Measurements from ENCODE around the gene TMCO6. TPM values are rescaled to one million over a fixed set of nuclear protein-coding genes. Genes with fewer than 3 reads are reported as not detected.
"Not testable (repeated sequence)": the region's sequence is repeated elsewhere in the genome, so short reads cannot be mapped to it uniquely, and the experiment has no call there.

TMCO6 gene
- total RNA-seq, 1 donor from 2014 or later = 25.2 TPM

- H3K4me3 Mint-ChIP-seq = peak overlapping the region; percentile 75
- no peak for TF ChIP-seq CTCF (conservative IDR thresholded peaks at IDR 0.05)
- H3K36me3 Mint-ChIP-seq (ENCODE audit: low read depth) = peaks cover 6% of the 10 kb centered on the region
- H3K27me3 Mint-ChIP-seq (ENCODE audit: low read depth) = no peaks in the 10 kb centered on the region
- DNase-seq (ENCODE audit: low read depth, low spot score) = no peak
- peaks cover 4% of the 10 kb centered on the region for H3K9me3 Mint-ChIP-seq
- H3K27ac Mint-ChIP-seq (ENCODE audit: unreplicated experiment) = no peak overlapping the region
- H3K4me1 Mint-ChIP-seq = peaks cover 43% of the 10 kb centered on the region
Measured at GRCh38 chr5:140642718-140643117, 3.5 kb downstream of the TMCO6 start.

DNA sequence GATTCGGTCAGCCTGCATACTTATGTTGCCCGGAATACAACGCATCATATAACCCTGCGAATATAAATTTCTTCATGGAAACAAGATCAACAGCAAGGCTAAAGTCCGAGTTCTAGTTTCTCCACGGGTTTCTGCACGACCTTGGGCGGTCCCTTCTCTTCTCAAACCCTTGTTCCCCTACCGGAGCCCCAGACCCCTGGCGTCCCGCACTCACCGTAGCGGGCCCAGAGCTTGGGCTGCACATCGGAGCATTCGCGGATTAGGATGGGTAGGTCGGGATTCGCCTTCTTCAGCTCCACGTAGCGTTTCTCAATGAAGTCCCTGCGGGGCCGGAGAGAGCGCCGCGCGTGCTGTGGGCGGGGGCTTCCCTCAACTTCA, 7.8 kb downstream of the TMCO6 start:
- H3K27ac Mint-ChIP-seq (ENCODE audit: unreplicated experiment) = no peak overlapping the region
- peaks cover 10% of the 10 kb centered on the region for H3K36me3 Mint-ChIP-seq (ENCODE audit: low read depth)
- no peak for TF ChIP-seq CTCF (conservative IDR thresholded peaks at IDR 0.05)
- H3K4me3 Mint-ChIP-seq = peak overlapping the region; percentile 92
- H3K9me3 Mint-ChIP-seq = no peaks in the 10 kb centered on the region
- peaks cover 27% of the 10 kb centered on the region for H3K4me1 Mint-ChIP-seq
- no peak for DNase-seq (ENCODE audit: low read depth, low spot score)
- no peaks in the 10 kb centered on the region for H3K27me3 Mint-ChIP-seq (ENCODE audit: low read depth)

DNA sequence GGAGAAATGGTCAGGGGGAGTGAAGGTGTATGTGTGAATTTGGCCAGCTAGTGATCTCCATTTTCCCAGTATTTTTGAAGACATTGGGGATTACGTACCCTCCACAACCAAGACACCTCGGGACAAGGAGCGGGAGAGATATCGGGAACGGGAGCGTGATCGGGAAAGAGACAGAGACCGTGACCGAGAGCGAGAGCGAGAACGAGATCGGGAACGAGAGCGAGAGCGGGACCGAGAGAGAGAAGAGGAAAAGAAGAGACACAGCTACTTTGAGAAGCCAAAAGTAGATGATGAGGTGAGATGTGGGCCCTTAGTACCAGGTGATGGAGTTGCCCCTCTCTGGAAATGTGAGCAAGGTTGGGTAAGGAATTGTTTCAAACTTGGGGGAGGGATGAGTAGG, 19.6 kb downstream of the TMCO6 start:
- Mint-ChIP-seq H3K27ac (ENCODE audit: unreplicated experiment) (no peak overlapping the region), H3K27me3 (ENCODE audit: low read depth) (no peaks in the 10 kb centered on the region), H3K4me1 (peaks cover 3% of the 10 kb centered on the region), H3K36me3 (ENCODE audit: low read depth) (peaks cover 23% of the 10 kb centered on the region), H3K9me3 (no peaks in the 10 kb centered on the region), H3K4me3 (no peak overlapping the region)
- TF ChIP-seq CTCF (conservative IDR thresholded peaks at IDR 0.05) = no peak
- DNase-seq (ENCODE audit: low read depth, low spot score) = no peak

GRCh38 chr5:140660371-140660770, 21.1 kb downstream of the TMCO6 start:
- H3K27me3 Mint-ChIP-seq (ENCODE audit: low read depth) = not testable (repeated sequence)
- H3K36me3 Mint-ChIP-seq (ENCODE audit: low read depth) = peaks cover 18% of the 10 kb centered on the region

DNA sequence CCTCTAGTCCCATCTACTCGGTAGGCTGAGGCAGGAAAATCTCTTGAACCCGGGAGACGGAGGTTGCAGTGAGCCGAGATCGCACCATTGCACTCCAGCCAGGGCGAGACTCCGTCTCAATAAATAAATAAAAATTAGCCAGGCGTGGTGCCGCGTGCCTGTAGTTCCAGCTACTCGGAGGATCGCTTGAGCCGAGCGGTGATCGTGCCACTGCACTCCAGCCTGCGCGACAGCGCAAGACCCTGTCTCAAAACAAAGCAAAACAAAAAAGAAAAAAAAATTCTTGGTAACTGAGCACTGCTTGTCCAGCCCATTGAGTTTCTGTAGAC, 24.7 kb downstream of the TMCO6 start:
- H3K36me3 Mint-ChIP-seq (ENCODE audit: low read depth) = peaks cover 22% of the 10 kb centered on the region
- no peaks in the 10 kb centered on the region for H3K9me3 Mint-ChIP-seq
- no peak for DNase-seq (ENCODE audit: low read depth, low spot score)
- H3K27me3 Mint-ChIP-seq (ENCODE audit: low read depth) = no peaks in the 10 kb centered on the region
- H3K27ac Mint-ChIP-seq (ENCODE audit: unreplicated experiment) = no peak overlapping the region
- no peak for TF ChIP-seq CTCF (conservative IDR thresholded peaks at IDR 0.05)
- peak overlapping the region; percentile 95 for H3K4me3 Mint-ChIP-seq
- H3K4me1 Mint-ChIP-seq = peaks cover 28% of the 10 kb centered on the region

More at GRCh38 chr5:140660371-140660770, 21.1 kb downstream of the TMCO6 start:
- not testable (repeated sequence) for H3K4me3 Mint-ChIP-seq; DNase-seq (ENCODE audit: low read depth, low spot score); H3K9me3 Mint-ChIP-seq; H3K27ac Mint-ChIP-seq (ENCODE audit: unreplicated experiment)
- H3K4me1 Mint-ChIP-seq = peaks cover 14% of the 10 kb centered on the region

DNA sequence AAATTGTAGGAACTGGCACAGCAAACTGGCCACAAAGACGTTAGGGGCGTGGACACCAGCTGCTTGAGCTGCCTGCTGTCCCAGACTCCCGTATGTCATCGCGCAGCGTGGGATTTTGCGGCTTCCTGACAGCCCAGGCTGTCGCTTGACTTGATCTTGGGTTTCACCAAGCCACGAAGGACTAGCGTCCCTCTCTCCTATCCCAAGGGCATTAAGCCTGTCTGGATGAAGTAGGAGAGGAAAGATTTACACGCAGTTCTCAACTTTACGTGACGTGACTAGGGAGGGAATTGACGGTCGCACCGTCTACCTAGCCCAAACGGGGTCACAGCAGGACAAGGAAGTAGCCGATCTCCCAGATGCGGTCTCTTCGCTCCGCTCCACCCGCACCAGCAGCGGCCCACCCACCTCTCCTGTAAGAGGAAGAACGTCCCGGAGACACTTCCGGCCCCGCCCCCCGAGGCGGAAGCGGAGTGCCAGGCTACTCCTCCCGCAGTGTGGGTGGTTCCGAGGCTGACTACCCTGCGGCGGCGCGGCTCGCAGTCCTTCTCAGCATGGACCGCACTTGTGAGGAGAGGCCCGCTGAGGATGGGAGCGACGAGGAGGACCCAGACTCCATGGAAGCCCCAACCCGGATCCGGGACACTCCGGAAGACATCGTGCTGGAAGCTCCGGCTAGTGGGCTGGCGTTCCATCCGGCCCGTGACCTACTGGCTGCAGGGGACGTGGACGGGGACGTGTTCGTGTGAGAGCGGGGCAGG, 25.3 kb downstream of the TMCO6 start, which contains the start of gene WDR55:
WDR55 (plus strand) TSS at position 546 of the 761 bp plus-strand sequence; CDS start at position 555, 9 bp downstream.
- H3K27me3 Mint-ChIP-seq (ENCODE audit: low read depth) = no peaks in the 10 kb centered on the region
- H3K9me3 Mint-ChIP-seq = no peaks in the 10 kb centered on the region
- no peak for TF ChIP-seq CTCF (conservative IDR thresholded peaks at IDR 0.05)
- DNase-seq (ENCODE audit: low read depth, low spot score) = peak; percentile 89
- H3K27ac Mint-ChIP-seq (ENCODE audit: unreplicated experiment) = peak within 1 kb of the TSS; percentile 97
- peak within 1 kb of the TSS; percentile 95 for H3K4me3 Mint-ChIP-seq
- peaks cover 21% of the 10 kb centered on the region for H3K36me3 Mint-ChIP-seq (ENCODE audit: low read depth)
- H3K4me1 Mint-ChIP-seq = peaks cover 28% of the 10 kb centered on the region

DNA sequence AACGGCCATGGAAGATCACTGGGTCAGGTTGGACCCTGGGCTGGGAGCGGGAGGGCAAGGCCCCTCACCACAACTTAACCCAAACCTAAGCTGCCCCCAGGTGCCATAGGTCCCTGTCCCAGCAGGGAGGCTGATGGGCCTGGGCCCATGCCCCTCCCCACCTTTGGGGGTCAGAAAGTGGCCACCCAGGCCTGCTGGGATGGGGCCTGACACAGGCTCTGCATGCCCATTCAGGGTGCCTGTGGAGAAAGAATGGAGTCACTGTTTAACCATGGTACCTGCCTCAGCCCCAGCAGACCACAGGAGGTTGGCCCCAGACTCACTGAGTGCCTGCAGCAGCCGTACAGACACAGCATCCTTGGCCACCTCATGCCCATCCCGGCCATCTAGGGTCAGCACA, 31.8 kb downstream of the TMCO6 start:
- H3K36me3 Mint-ChIP-seq (ENCODE audit: low read depth) = peaks cover 20% of the 10 kb centered on the region
- not testable (repeated sequence) for H3K9me3 Mint-ChIP-seq; H3K4me3 Mint-ChIP-seq; H3K27ac Mint-ChIP-seq (ENCODE audit: unreplicated experiment); DNase-seq (ENCODE audit: low read depth, low spot score); H3K27me3 Mint-ChIP-seq (ENCODE audit: low read depth)
- peaks cover 14% of the 10 kb centered on the region for H3K4me1 Mint-ChIP-seq

All from neural crest cell (in vitro differentiated cells).